Cerebellar nuclear complex (tissue), 1 donor: Measurements from ENCODE around the gene GSTT4.
"Not testable (repeated sequence)": the region's sequence is repeated elsewhere in the genome, so short reads cannot be mapped to it uniquely, and the experiment has no call there.

ENCODE experiments used
- DNase-seq, 2 experiments: peaks; one replicate each; lab custom pipeline; 2025; lab: John Stamatoyannopoulos, UW

GSTT4 gene

DNA sequence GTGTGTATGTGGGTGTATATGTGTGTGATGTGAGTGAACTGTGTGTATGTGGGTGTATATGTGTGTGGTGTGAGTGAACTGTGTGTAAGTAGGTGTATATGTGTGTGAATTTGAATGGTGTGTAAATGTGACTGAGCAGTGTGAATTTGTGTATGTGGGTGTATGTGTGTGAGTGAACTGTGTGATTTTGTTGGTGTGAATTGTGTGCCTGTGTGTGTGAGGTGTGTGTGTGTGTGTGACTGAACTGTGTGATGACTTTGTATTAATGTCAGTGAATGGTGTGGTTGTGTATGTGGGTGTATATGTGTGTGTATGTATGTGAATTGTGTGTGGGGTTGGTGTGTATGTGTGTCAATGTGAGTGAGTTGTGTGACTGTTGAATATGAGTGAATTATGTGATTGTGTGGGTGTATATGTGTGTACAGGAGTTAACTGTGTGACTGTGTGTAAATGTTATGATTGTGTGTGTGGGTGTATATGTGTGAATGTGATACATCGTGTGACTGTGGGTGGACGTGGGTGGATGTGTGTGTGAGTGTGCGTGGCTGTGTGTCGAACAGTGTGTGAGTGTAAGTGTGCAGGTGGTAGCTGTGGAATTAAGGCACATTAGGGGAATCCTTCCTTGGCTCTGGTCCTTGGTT lies 18.6 kb downstream of the GSTT4 start:
- DNase-seq, result not testable (repeated sequence)

DNA sequence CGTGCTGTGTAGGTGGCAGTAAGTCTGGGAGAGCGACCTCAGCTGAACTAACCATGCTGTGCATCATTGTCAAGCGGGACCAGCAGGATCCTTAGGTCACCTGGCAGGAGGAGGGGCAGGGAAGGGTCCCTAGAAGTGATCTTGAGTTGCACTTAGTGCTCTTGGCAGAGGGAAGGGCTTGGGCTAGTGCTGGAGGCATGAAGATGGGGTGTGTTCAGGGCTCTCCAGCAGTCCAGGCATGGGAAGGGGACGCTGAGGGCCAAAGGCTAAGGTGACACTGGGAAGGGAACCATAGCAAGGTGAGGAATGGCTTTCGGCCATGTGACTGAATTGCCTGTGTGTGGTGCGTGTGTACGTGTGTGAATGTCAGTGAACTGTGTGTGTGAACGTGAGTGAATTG lies 19.2 kb downstream of the GSTT4 start:
- DNase-seq, result not testable (repeated sequence)

DNA sequence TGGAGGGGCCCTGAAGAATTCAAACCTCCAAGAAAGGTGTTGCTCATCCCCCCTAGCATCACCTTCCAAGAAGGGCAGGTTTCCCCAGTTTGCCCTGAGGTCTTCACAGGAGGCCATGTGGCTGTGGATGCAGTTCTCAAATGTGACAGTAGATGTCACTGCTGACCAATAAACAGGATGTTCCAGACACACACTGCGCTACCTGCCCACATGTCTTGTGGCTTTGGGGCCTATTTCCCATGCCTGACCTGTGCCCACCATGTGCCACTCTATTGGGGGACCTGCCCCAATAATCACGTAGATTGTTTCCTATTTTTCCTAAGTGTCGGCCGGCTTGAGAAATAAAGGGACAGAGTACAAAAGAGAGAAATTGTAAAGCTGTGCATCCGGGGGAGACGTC lies 20.8 kb downstream of the GSTT4 start:
- DNase-seq, result peak in 1 of 2 experiments; percentile 34

DNA sequence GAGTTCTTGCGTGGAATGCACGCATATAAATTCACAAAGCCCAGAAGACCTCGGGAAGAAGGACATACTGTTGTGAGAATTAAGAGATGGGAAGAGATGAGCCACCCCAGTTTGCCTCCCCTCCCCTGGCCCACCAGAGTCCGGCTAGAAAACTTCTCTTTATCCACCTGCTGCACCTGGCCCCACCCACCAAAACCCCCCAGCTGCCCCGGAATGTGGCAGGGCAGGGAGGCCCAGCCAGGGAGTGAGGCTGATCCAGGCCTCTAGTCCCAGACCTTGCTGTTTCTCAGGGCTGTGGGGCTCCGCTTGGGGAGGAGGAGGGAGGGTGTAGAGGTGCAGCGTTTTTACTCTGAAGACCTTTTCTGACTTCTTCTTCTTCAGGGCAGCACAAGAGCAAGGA lies 24.7 kb downstream of the GSTT4 start:
- not testable (repeated sequence) for DNase-seq

DNA sequence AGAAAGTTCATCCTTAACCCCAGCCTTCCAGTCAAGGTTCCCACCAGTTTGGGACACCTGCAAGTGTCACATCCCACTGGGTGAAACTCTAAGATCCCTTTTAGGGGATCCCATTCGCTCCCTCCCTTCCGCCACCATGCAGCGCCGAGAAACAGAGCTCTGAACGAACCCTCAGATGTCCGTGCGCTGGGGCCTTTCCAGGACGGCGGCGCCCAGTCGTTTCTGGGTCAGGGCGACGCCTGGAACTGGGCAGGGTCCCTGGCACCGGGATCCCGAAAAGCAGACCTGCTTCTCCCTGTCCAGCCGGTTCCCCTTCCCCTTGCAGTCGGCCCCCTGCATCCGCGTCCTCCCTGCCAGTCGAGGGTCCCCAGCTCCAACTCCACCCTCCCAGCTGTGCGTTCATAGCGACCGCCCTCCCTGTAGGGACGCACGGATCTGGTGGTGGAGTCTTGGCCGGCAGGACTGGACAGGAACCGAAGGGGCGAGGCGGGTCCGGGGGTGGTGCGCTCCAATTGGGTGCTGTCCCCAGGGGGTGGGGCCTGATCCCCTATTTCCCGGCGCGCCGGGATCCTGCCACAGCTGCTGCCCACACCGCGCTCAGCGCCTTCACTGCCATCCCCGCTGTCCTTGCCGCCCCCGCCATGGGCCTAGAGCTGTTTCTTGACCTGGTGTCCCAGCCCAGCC lies 25.6 kb downstream of the GSTT4 start, which contains the start of gene GSTT2:
GSTT2 (plus strand) TSS at position 578 of the 684 bp plus-strand sequence.
- DNase-seq, result not testable (repeated sequence)

DNA sequence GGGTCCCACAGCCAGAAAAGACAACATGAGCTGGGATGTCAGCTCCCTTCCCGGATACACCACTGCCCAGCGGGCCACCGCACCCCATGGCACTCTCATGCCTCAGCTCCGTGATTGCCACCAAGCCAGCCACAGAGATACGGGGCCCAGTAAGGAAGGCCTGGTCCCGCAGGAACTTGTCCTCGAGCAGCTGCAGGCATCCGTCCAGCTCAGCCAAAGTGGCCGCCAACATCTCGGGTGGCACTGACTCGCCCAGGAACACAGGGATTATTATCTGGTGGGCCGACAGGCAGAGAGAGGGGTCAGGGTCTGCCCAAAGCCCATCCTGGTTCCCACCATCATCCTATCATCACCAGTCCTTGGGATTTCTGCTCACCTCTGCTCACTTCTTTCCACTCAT lies 27.9 kb downstream of the GSTT4 start:
- DNase-seq, result not testable (repeated sequence)

DNA sequence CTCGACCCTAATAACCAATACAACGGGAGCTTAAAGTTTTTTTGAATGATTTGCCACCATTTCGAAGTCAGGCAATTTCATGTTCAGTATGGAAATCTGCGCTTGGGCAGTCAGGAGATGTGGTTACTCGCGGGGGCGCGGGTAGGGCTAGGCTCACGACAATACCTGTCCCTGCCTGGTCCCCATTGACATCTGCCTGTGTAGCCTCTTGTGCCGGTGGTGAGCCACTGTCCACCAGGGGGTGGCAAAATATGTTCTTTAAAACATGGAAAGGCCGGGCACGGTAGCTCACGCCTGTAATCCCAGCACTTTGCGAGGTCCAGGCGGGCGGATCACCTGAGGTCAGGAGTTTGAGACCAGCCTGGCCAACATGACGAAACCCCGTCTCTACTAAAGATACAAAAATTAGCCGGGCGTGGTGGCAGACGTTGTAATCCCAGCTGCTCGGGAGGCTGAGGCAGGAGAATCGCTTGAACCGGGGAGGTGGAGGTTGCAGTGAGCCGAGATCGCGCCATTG lies 30.4 kb downstream of the GSTT4 start:
- not testable (repeated sequence) for DNase-seq

DNA sequence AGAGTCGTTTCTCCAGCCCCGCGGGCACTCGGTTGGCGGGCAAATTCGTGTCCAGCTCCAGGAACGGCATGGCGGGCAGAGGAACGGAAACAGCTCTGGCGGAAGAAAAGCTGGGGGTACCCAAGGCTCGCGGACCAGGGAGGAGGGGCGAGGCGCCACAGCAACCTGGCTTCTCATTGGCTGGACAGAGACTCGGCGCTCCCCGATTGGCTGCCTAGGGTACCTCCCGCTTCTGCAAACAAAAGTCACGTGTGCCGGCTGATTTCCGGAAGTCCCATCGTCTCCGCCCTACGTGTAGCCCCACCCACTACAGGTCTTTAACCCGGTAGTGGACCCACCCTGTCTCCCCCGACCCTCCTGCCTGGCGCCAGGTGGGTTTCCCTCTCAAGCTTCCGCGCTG lies 30.9 kb downstream of the GSTT4 start, which contains the start of gene DDT:
DDT (minus strand) TSS at position 97 of the 400 bp plus-strand sequence; CDS start at position 70, 27 bp downstream.
- not testable (repeated sequence) for DNase-seq

DNA sequence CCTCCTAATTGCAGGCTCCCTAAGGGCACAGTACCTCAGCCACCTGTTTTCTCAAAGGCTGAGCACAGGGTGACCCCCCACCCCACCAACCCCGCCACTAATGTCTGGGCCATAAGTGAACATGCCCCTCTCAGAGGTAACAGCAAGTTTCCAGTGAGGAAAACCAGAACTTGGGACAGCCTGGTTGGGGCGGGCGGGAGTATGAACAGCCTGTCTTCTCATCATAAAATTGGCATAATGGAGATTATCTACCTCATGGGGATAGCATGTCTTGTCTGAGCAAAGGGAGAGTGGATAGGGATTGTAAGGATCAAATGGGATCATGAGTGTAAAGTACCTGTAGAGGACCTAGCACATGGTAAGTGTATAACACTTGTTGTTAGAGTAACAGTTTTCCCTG lies 33.3 kb downstream of the GSTT4 start:
- not testable (repeated sequence) for DNase-seq

DNA sequence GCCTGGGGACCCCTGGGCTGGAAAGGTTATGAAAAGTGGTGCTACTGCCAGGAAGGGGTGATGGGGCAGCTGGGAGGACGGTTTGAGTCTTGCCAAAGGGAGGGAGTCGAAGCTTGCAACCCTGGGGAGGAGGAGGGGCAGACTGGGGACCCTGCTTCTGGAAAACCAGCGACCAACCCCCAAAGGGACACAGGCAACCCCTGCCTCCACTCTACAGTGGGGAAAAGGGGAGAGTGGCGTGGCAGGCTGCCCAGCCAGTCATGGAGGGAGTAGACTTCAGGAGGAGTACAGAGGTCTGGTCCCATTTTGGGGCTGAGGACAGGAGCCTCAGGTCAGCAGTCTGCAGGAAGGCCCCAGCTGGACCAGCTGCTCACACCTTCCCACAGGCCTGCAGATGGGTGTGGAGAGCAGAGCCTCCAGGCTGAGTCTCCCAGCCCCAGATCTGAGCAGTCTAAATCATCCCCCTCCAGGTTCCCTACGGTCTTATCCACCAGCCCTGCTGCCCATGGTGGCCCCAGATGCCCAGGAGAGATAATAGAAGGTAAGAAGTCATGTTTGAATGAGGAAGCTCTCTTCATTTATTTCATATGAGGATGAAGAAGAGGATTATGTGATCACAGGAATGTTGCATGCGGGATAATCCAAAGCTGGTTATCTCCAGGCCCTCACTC lies 34.3 kb downstream of the GSTT4 start:
- DNase-seq, result no peak

DNA sequence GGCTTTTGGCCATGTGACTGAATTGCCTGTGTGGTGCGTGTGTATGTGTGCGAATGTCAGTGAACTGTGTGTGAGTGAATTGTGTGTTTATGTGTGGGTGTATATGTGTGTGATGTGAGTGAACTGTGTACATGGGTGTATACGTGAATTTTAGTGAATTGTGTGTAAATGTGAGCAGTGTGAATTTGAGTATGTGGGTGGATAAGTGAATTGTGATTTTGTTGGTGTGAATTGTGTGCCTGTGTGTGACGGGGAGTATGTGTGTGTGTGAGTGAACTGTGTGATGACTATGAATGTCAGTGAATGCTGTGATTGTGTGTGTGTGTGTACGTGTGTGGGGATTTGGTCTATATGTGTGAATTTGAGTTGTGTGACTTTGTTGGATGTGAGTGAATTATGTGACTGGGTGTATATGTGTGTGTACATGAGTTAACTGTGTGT lies 35.0 kb downstream of the GSTT4 start:
- DNase-seq, result no peak

DNA sequence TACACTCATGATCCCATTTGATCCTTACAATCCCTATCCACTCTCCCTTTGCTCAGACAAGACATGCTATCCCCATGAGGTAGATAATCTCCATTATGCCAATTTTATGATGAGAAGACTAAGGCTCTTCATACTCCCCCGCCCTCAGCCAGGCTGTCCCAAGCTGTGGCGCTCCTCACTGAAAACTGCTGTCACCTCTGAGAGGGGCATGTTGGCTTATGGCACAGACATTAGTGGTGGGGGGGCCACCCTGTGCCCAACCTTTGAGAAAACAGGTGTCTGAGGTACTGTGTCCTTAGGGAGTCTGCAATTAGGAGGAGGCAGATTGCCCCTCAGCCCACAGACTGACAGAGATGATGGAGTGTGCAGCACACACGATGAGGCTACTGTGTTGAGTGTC lies 36.2 kb downstream of the GSTT4 start:
- no peak for DNase-seq

DNA sequence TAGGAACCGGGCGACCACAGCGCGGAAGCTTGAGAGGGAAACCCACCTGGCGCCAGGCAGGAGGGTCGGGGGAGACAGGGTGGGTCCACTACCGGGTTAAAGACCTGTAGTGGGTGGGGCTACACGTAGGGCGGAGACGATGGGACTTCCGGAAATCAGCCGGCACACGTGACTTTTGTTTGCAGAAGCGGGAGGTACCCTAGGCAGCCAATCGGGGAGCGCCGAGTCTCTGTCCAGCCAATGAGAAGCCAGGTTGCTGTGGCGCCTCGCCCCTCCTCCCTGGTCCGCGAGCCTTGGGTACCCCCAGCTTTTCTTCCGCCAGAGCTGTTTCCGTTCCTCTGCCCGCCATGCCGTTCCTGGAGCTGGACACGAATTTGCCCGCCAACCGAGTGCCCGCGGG lies 38.7 kb downstream of the GSTT4 start, which contains the start of gene DDTL:
DDTL (plus strand) TSS at position 321 of the 400 bp plus-strand sequence; CDS start at position 348, 27 bp downstream.
- not testable (repeated sequence) for DNase-seq

DNA sequence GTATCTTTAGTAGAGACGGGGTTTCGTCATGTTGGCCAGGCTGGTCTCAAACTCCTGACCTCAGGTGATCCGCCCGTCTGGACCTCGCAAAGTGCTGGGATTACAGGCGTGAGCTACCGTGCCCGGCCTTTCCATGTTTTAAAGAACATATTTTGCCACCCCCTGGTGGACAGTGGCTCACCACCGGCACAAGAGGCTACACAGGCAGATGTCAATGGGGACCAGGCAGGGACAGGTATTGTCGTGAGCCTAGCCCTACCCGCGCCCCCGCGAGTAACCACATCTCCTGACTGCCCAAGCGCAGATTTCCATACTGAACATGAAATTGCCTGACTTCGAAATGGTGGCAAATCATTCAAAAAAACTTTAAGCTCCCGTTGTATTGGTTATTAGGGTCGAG lies 39.2 kb downstream of the GSTT4 start:
- not testable (repeated sequence) for DNase-seq

DNA sequence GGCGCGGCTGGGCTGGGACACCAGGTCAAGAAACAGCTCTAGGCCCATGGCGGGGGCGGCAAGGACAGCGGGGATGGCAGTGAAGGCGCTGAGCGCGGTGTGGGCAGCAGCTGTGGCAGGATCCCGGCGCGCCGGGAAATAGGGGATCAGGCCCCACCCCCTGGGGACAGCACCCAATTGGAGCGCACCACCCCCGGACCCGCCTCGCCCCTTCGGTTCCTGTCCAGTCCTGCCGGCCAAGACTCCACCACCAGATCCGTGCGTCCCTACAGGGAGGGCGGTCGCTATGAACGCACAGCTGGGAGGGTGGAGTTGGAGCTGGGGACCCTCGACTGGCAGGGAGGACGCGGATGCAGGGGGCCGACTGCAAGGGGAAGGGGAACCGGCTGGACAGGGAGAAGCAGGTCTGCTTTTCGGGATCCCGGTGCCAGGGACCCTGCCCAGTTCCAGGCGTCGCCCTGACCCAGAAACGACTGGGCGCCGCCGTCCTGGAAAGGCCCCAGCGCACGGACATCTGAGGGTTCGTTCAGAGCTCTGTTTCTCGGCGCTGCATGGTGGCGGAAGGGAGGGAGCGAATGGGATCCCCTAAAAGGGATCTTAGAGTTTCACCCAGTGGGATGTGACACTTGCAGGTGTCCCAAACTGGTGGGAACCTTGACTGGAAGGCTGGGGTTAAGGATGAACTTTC lies 44.0 kb downstream of the GSTT4 start, which contains the start of gene GSTT2B:
GSTT2B (minus strand) TSS at position 112 of the 688 bp plus-strand sequence; CDS start at position 48, 64 bp downstream.
- not testable (repeated sequence) for DNase-seq

DNA sequence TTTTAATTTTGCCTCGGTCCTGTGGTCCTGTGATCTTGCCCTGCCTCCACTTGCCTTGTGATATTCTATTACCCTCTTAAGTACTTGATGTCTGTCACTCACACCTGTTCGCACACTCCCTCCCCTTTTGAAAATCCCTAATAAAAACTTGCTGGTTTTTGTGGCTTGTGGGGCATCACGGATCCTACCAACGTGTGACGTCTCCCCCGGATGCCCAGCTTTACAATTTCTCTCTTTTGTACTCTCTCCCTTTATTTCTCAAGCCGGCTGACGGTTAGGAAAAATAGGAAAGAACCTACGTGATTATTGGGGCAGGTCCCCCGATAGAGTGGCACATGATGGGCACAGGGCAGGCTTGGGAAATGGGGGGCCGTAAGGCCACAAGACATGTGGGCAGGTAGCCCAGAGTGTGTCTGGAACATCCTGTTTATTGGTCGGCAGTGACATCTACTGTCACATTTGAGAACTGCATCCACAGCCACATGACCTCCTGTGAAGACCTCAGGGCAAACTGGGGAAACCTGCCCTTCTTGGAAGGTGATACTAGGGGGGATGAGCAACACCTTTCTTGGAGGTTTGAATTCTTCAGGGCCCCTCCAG lies 48.9 kb downstream of the GSTT4 start:
- DNase-seq, result peak in 1 of 2 experiments; percentile 30

DNA sequence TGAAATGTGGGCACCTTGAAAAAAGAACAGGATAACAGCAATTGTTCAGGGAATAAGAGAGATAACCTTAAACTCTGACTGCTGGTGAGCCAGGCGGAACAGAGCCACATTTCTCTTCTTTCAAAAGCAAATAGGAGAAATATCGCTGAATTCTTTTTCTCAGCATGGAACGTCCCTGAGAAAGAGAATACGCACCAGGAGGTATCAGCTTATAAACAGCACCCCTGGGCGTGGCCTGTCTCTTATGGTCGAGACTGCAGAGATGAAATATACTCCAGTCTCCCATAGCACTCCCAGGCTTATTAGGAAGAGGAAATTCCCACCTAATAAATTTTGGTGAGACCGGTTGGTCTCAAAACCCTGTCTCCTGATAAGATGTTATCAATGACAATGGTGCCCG lies 49.4 kb downstream of the GSTT4 start:
- not testable (repeated sequence) for DNase-seq

DNA sequence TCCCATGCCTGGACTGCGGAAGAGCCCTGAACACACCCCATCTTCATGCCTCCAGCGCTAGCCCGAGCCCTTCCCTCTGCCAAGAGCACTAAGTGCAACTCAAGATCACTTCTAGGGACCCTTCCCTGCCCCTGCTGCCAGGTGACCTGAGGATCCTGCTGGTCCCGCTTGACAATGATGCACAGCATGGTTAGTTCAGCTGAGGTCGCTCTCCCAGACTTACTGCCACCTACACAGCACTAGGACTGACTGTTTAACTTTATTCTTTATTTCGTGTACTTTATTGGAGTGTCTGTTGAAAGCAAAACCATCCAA lies 50.3 kb downstream of the GSTT4 start:
- not testable (repeated sequence) for DNase-seq

DNA sequence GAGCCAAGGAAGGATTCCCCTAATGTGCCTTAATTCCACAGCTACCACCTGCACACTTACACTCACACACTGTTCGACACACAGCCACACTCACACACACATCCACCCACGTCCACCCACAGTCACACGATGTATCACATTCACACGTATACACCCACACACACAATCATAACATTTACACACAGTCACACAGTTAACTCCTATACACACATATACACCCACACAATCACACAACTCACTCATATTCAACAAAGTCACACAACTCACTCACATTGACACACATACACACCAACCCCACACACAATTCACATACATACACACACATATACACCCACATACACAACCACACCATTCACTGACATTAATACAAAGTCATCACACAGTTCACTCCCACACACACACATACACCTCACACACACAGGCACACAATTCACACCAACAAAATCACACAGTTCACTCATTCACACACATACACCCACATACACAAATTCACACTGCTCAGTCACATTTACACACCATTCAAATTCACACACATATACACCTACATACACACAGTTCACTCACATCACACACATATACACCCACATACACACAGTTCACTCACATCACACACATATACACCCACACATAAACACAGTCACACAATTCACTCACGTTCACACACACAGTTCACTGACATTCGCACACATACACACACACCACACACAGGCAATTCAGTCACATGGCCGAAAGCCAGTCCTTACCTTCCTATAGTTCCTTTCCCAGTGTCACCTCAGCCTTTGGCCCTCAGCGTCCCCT lies 50.9 kb downstream of the GSTT4 start:
- not testable (repeated sequence) for DNase-seq

DNA sequence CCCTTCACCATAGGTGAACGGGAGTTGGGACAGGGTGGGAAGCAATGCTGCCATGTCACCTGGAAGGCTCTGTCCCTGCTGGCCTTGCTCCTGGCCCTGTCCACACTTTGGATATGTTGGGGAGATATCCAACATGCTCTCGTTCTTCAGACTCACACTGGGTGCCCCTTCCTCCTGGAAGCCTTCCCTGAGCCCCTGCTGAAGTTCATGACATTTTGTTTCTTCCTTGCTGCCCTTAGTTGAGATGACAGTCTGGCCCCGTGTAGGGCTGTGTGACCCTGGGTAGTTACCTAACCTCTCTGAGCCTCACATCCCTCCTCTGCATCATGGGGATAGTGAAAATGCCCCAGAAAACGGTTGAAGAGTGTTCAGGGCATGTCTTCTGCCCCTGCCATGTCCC lies 51.8 kb downstream of the GSTT4 start:
- DNase-seq, result not testable (repeated sequence)
